ENCODE data around the gene SH3TC1. TPM values are rescaled to one million over a fixed set of nuclear protein-coding genes. Genes with fewer than 3 reads are reported as not detected.

Gene SH3TC1
- polyA plus RNA-seq, 1 experiment, result 1.2 TPM

- POLR2A ChIA-PET, result no interaction called here
- Histone ChIP-seq H3K36me3 (ENCODE audit: control insufficient read depth, insufficient read depth, low read length) (no peaks in the 10 kb centered on the region), H3K4me3 (ENCODE audit: low read depth, low read length) (no peak overlapping the region), H3K27me3 (ENCODE audit: control insufficient read depth, insufficient read depth, low read length) (peaks cover 11% of the 10 kb centered on the region)
- DNase-seq (ENCODE audit: low read depth), result no peak
- TF ChIP-seq CTCF (IDR thresholded peaks at IDR 0.05; ENCODE audit: insufficient read depth, low read depth, low read length), result no peak
- CTCF ChIA-PET, result interaction anchor here (3.4 kb wide), 1 partner anchor 13 kb away, joined by 23 read pairs; no protein-coding TSS in a partner anchor
These were observed 9.3 kb upstream of the SH3TC1 start for GRCh38 chr4:8189551-8190466.

GRCh38 chr4:8191136-8191747 is 7.8 kb upstream of the SH3TC1 start:
- Histone ChIP-seq H3K27me3 (ENCODE audit: control insufficient read depth, insufficient read depth, low read length) (peaks cover 11% of the 10 kb centered on the region), H3K36me3 (ENCODE audit: control insufficient read depth, insufficient read depth, low read length) (no peaks in the 10 kb centered on the region), H3K4me3 (ENCODE audit: low read depth, low read length) (no peak overlapping the region)
- no peak for TF ChIP-seq CTCF (IDR thresholded peaks at IDR 0.05; ENCODE audit: insufficient read depth, low read depth, low read length)
- ChIA-PET CTCF (interaction anchor here (0.7 to 3.4 kb wide), 2 partner anchors 9 to 15 kb away, joined by 3 to 23 read pairs; no protein-coding TSS in a partner anchor), POLR2A (no interaction called here)
- no peak for DNase-seq (ENCODE audit: low read depth)

GRCh38 chr4:8192748-8193738 is 6.0 kb upstream of the SH3TC1 start:
- Histone ChIP-seq H3K27me3 (ENCODE audit: control insufficient read depth, insufficient read depth, low read length) (peaks cover 9% of the 10 kb centered on the region), H3K36me3 (ENCODE audit: control insufficient read depth, insufficient read depth, low read length) (no peaks in the 10 kb centered on the region), H3K4me3 (ENCODE audit: low read depth, low read length) (no peak overlapping the region)
- ChIA-PET POLR2A (no interaction called here), CTCF (interaction anchor here (0.6 to 3.4 kb wide), 3 partner anchors 14 to 17 kb away, joined by 3 to 23 read pairs (median 18); no protein-coding TSS in a partner anchor)
- no peak for DNase-seq (ENCODE audit: low read depth)
- peak; percentile 29; the same call in 1 of the 2 replicates for TF ChIP-seq CTCF (IDR thresholded peaks at IDR 0.05; ENCODE audit: insufficient read depth, low read depth, low read length)

- no peak overlapping the region for H3K4me3 ChIP-seq (ENCODE audit: low read depth, low read length)
- TF ChIP-seq CTCF (IDR thresholded peaks at IDR 0.05; ENCODE audit: insufficient read depth, low read depth, low read length), result no peak
- ChIA-PET CTCF (interaction anchor here (0.7 to 3.0 kb wide), 4 partner anchors 14 to 47 kb away, joined by 3 to 18 read pairs (median 3); no protein-coding TSS in a partner anchor), POLR2A (interaction anchor here (0.6 kb wide), 1 partner anchor 9 kb away, joined by 4 read pairs; no protein-coding TSS in a partner anchor)
- peaks cover 9% of the 10 kb centered on the region for H3K27me3 ChIP-seq (ENCODE audit: control insufficient read depth, insufficient read depth, low read length)
- DNase-seq (ENCODE audit: low read depth), result no peak
- no peaks in the 10 kb centered on the region for H3K36me3 ChIP-seq (ENCODE audit: control insufficient read depth, insufficient read depth, low read length)
These were observed 4.5 kb upstream of the SH3TC1 start for GRCh38 chr4:8194306-8195242.

Measured in BJ (cell line).